ENCODE results near the gene MED29.

MED29 gene

DNA sequence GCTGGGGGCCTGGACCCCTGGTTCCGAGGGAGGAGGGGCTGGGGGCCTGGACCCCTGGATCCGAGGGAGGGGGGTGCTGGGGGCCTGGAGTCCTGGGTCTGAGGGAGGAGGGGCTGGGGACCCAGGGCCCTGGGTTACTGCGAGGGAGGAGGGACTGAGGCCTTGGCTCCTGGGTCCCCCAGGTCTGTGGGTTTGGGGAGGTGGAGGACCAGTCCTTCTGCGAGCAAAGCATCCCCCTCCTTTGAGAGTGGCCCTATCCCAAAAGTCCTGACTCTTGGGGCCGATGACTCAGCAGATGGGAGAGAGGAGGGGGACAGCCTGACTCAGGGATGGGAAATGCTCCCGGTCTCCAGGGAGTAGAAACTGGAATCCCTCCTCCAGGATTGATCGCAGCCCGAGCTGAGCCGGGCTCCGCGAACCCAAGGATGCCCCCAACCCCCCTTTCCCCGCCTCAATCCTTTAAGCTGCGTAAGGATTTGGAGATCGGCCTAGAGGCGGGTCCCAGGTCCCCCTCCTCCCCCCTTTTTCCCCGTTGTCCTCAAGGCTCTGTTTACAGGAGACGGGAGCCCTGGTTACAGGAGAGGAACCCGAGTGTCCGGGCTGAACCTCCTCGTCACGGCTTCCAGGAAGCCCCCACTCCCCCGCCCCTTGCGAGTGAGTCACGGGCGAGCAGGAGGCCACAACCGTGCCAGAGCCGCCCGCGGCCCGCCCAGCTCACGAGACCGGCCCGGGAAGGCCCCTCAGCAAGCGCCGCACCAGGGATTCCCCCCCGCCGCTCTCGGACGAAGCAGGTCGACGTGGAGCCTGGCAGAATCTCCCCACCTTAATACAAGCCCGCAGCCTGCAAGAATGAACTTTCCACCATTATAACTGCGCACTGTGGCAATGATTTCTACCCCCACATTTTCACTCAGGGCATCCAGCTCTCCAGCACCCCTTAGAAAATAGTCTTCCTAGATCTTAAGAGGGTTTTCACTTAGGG lies 12.4 kb downstream of the MED29 start:
- peak overlapping the region; percentile 48 for H3K4me3 ChIP-seq (ENCODE audit: control insufficient read depth, low read depth, low read length)
- peak; percentile 99 for DNase-seq (ENCODE audit: low read depth)
- TF ChIP-seq, protein P1, sequence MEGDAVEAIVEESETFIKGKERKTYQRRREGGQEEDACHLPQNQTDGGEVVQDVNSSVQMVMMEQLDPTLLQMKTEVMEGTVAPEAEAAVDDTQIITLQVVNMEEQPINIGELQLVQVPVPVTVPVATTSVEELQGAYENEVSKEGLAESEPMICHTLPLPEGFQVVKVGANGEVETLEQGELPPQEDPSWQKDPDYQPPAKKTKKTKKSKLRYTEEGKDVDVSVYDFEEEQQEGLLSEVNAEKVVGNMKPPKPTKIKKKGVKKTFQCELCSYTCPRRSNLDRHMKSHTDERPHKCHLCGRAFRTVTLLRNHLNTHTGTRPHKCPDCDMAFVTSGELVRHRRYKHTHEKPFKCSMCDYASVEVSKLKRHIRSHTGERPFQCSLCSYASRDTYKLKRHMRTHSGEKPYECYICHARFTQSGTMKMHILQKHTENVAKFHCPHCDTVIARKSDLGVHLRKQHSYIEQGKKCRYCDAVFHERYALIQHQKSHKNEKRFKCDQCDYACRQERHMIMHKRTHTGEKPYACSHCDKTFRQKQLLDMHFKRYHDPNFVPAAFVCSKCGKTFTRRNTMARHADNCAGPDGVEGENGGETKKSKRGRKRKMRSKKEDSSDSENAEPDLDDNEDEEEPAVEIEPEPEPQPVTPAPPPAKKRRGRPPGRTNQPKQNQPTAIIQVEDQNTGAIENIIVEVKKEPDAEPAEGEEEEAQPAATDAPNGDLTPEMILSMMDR (IDR thresholded peaks at IDR 0.05; ENCODE audit: control insufficient read depth, insufficient read depth, low read depth, low read length, missing control alignments), result no peak

DNA sequence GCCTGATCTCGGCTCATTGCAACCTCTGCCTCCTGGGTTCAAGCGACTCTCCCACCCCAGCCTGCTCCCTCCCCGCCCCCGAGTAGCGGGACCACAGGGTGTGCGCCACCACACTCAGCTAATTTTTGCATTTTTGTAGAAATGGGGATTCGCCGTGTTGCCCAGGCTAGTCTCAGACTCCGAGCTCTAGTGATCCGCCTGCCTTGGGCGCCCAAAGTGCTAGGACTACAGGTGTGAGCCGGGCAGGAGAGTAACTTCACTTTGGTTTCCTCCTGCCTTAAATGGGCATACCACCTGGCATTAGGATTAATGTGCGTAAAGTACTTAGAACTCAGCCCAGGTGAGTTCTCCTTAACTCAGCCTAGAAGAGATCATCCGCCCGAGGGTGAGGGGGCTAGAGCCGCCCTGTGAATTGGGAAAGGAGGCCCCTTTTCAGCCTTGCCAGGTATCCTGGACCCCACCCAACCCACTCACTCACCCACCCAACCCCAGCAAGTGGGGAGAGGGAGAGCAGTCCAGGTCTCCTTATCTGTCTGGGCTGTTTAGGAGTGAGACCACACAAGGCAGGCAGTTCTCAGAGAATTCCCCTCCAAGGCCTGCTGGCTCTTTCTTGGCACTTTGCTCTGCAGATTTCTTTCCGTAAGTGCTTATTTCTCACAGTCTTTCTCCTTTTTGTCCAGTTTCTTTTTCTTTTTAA lies 14.2 kb downstream of the MED29 start:
- H3K4me3 ChIP-seq (ENCODE audit: control insufficient read depth, low read depth, low read length), result no peak overlapping the region
- DNase-seq (ENCODE audit: low read depth), result no peak
- TF ChIP-seq, protein P1 (IDR thresholded peaks at IDR 0.05; ENCODE audit: control insufficient read depth, insufficient read depth, low read depth, low read length, missing control alignments), result no peak

DNA sequence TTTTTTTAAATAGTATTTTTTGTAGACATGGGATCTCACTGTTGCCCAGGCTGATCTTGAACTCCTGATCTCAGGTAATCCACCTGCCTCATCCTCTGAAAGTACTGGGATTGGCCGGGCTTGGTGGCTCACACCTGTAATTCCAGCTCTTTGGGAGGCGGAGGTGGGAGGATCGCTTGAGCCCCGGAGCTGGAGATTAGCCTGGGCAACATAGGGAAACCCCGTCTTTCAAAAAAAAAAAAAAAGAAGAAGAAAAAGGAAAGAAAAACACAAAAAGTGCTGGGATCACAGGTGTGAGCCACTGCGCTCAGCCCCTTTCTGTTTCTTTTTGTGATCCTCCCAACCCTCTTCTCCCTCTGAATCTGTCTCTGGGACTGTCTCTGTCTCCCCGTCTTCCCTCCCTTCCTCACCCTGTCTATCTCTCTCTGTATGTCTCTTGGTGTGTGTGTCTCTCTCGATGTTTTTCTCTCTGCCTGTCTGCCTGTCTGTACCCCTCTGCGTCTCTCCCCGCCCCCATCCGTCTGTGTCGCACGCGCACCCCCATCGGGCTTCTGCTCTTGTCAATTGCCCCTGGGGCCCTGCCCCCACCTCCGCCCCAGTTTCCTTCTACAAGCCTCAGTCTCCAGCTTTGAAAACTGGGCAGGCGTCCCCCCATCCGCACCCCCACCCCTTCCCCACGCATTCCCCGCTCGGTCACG lies 14.9 kb downstream of the MED29 start:
- H3K4me3 ChIP-seq (ENCODE audit: control insufficient read depth, low read depth, low read length), result peak overlapping the region; percentile 88
- no peak for DNase-seq (ENCODE audit: low read depth)
- TF ChIP-seq, protein P1 (IDR thresholded peaks at IDR 0.05; ENCODE audit: control insufficient read depth, insufficient read depth, low read depth, low read length, missing control alignments), result no peak

DNA sequence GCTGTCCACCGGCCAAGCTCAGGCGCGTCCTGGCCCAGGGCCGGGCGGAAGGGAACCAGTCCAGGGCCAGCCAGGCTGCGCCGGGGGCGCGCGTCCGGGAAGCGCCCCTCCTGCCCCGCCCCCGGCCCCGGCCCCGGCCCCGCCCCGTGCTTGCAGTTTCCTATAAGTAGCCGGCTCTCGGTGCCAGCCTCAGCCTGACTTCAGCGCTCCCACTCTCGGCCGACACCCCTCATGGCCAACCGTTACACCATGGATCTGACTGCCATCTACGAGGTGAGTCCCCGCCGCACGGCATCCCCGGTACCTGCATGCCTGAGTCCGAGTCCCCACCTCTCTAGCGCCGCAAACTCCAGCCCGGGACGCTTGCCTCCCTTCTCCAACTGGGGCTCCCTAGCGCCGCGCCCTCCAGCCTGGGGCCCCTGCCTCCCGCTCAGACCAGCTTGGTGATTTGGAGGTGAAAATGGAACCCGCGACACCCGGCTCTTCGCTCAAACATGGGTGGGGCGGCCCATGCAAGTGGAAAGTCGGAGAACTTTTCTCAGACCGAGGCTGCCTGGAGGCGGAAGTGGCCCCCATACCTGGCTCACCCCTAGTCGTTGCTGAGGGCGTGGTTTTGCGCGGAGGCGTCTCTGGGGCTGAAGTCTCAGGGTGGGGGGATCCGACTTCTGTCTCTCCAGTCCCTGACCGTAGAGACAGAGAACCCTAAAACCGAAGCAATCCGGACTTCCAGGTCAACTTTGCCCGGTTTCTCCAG lies 15.7 kb downstream of the MED29 start, which contains the start of gene ZFP36:
Gene ZFP36 (plus strand): TSS at position 192 of the 754 bp plus-strand sequence. CDS start 58 bp downstream, at position 250.
- TF ChIP-seq, protein P1 (IDR thresholded peaks at IDR 0.05; ENCODE audit: control insufficient read depth, insufficient read depth, low read depth, low read length, missing control alignments), result no peak
- H3K4me3 ChIP-seq (ENCODE audit: control insufficient read depth, low read depth, low read length), result peak within 1 kb of the TSS; percentile 88
- DNase-seq (ENCODE audit: low read depth), result no peak

DNA sequence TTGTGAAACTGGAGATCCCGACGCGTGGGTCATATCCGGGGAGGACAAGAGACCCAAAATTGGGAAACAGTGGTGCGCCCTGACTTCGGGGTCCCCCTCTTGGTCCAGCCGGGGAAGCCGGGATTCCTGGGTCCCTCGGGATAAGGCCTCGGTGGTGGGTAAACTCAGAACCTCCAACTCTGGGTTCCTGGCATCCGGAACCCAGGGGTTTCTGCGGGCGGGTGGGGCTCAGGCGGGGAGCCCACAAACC lies 16.2 kb downstream of the MED29 start:
- TF ChIP-seq, protein P1 (IDR thresholded peaks at IDR 0.05; ENCODE audit: control insufficient read depth, insufficient read depth, low read depth, low read length, missing control alignments), result no peak
- DNase-seq (ENCODE audit: low read depth), result no peak
- H3K4me3 ChIP-seq (ENCODE audit: control insufficient read depth, low read depth, low read length), result peak overlapping the region; percentile 88

All from AG09309 (cell line).